ENCODE data around the gene ST8SIA6.
"Not testable (repeated sequence)": the region's sequence is repeated elsewhere in the genome, so short reads cannot be mapped to it uniquely, and the experiment has no call there.

ST8SIA6 gene, protein sequence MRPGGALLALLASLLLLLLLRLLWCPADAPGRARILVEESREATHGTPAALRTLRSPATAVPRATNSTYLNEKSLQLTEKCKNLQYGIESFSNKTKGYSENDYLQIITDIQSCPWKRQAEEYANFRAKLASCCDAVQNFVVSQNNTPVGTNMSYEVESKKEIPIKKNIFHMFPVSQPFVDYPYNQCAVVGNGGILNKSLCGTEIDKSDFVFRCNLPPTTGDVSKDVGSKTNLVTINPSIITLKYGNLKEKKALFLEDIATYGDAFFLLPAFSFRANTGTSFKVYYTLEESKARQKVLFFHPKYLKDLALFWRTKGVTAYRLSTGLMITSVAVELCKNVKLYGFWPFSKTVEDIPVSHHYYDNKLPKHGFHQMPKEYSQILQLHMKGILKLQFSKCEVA

GRCh38 chr10:17454161-17455014 lies at the start of gene ST8SIA6:
Gene ST8SIA6 (minus strand): TSS chr10:17454595. CDS start chr10:17454255, 340 bp downstream.
- DNase-seq, result no peak

GRCh38 chr10:17503795-17504194 lies 49.4 kb upstream of the ST8SIA6 start:
- no peak for DNase-seq

DNA sequence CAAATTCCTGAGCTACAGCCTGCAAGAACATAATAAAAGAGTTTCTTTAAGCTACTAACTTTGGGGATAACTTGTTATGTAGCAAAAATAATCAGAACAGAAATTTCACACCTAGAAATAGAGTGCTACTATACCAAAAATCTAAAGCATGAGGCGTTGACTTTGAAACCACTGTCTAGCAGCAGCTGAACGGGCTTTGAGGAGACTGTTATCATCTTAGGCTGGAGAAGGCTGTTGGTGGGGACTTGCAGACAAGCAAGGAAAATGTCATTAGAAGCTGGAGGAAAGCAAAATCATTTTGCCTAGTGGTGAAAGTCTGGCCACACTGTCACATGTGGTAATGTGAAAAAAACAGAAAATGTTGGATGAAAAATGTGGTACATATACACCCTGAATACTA lies 48.4 kb upstream of the ST8SIA6 start:
- no peak for DNase-seq

DNA sequence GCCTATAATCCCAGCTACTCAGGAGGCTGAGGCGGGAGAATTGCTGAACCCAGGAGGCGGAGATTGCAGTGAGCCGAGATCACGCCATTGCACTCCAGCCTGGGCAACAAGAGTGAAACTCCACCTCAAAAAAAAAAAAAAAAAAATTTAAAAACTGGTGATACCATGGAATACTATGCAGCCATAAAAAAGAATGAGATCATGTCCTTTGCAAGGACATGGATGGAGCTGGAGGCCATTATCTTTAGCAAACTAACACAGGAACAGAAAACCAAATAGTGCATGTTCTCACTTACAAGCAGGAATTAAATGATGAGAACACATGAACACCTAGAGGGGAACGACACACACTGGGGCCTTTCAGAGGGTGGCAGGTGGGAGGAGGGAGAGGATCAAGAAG lies 44.6 kb upstream of the ST8SIA6 start:
- not testable (repeated sequence) for DNase-seq

DNA sequence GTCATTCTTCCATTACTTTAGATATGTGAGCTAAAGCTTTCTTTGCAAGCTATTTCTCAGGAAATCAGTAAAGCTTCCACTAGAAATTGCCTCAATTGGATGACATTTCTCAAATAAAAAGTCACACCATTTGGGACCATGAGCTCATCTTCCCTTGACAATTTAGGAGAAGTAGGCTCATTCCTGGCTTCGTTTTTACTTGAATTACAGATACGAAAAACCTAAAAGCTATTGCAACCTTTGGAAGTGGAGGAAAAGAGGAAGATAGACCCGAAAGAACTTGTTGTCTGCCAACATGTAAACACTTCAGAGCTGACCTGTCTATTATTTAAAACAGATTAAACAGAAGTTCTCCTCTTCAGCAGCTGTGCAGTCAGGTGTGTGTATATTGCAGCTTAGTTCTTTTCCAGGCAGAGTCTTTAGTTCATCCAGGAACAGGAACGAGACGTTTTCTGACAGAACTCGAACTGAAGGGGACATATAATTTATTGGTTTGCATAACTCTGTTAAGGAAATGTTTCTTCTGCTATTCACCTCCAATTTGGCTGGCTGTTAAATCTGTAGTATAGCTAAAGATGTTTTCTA lies 43.1 kb upstream of the ST8SIA6 start:
- no peak for DNase-seq

DNA sequence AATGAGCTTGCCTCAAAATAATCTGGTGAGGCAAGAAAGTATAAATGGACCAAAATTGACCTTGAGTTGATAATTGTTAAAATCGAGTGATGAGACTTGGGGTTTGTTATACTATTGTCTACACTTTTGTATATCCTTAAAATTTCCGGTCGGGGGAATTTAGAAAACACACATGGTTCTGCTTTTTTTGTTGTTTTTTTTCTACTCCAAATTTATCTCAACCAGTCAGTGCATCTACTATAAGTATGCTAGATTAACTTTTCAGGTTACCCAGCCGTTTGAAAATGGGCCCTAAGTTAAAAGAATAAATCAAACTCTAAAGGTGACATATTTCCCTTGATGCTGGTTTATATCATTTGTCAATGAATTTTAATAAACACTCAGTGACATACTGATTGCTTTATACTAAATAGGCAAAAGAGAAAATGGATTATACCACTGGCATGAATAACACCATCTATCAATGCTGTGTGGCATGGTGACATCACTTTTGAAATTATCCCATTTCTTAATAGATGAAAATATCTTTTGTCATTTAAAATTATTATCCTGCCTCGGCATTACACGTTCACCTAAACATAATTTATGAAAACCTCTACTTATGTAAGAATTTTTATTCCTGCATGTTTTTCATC lies 40.3 kb upstream of the ST8SIA6 start:
- DNase-seq, result no peak

DNA sequence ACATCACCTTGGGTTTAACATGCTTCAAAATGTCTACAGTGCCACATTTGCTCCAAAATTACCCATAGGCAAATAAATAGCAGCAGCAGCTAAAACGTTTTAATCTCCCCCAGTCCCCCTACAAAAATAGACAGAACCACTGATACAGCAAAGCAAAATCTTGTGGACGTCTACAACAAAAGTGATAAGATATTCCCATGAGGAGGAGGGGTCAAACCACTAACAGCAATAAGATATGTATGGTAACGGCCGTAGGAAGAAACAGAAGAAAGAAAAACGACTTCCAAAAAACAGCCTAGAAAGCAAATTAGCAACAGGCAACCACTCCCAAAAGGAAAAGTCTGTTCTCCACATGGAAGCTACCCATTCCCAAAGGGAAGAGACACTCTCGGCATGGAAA lies 34.5 kb upstream of the ST8SIA6 start:
- DNase-seq, result no peak

- no peak for DNase-seq
These were observed 28.7 kb upstream of the ST8SIA6 start for GRCh38 chr10:17483079-17483478.

DNA sequence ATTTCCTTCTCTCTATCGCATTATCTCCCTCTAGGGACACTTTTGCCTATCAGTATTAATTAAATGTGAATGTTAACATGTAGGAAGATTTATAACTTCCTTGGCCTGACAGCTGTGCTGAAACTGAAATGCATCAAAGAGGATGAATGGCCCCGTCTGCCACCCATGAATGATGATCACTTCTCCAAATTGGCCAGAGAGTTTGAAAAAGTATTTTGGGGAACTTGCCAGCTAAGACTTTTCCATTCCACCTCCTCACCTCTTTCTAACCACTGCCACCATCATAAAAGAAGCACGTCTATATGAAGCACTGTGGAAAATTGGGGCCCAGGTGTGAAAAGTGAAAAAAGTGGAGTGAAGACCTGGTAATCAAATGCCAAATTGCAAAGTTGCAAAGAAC lies 25.4 kb upstream of the ST8SIA6 start:
- DNase-seq, result no peak

GRCh38 chr10:17479015-17479615 lies 24.7 kb upstream of the ST8SIA6 start:
- no peak for DNase-seq

DNA sequence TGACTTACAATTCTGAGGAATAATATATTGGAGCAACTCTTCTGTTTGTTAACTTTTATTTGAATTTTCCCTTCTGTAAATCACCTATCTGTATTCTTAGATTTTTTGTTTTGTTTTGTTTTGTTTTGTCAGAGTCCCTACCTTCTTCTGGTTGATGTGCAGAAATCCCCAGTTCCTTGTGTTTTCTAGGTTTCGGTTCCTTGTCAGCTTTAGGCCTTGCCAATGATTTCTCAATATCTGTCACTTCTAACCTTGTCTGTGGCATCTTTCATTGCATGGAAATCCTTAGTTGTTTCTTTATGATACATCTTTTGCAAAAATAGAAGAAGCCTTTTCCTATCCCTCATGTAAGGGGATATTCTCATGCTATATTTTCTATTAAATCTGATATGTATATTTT lies 21.7 kb upstream of the ST8SIA6 start:
- DNase-seq, result no peak

GRCh38 chr10:17475661-17476060 lies 21.3 kb upstream of the ST8SIA6 start:
- DNase-seq, result no peak

DNA sequence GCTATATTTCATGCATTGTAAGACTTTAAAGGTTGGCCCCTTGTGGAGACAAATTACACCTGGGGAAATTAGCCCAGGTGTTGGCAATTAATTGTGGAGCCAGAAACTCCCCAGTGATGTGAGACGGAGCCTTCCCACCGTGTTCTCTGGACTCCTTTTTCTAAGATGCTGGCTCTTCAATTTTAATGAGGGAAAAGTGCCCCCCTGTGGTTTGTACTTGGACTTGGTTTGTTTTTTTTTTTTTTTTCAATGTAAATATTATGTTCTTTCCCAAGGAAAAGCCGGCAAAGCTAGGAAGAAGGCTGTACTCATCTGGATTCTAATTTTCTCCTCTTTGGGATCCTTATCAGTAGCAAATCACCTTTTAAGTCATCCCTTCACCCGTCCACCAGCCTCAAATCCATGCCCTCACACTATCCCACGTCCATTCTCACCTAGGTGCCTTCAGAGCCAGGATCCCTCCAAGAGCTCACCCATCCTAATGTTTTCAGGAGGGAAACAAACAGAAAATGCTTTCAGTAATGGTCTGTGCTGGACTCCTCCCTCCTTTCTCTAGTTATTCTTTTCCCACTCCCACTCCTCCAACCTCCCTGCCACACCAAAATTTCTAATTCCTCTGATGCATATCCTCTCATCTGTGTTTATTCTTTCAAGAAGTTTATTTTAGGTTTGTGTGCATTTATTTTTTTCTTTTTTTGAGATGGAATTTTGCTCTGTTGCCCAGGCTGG lies 20.4 kb upstream of the ST8SIA6 start:
- no peak for DNase-seq

DNA sequence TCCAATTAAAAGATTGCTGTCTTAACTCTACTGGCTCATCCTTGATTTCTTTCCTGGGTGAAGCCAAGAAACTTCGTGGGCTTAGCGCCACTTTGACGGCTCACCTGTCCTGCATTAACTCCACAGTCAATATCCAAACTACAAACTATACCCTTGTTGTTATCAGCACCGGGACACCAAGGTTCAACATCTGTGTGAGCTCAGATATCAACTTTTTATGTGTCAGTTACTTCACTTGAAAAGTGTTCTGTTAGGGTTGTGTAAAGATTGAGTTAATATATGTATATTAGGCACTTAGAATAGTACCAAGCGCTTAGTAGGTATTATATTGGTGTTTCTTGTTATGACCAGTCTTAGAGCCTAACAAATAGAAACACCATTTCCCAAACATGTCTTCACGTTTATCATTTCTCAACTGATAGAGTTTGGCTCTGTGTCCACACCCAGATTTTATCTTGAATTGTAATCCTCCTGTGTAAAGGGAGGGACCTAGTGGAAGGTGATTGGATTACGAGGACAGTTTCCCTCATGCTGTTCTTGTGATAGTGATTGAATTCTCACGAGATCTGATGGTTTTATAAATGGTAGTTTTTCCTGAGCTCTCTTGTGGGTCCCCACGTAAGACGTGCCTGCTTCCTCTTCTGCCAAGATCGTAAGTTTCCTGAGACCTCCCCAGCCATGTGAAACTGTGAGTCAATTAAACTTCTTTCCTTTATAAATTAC lies 19.0 kb upstream of the ST8SIA6 start:
- DNase-seq, result no peak

DNA sequence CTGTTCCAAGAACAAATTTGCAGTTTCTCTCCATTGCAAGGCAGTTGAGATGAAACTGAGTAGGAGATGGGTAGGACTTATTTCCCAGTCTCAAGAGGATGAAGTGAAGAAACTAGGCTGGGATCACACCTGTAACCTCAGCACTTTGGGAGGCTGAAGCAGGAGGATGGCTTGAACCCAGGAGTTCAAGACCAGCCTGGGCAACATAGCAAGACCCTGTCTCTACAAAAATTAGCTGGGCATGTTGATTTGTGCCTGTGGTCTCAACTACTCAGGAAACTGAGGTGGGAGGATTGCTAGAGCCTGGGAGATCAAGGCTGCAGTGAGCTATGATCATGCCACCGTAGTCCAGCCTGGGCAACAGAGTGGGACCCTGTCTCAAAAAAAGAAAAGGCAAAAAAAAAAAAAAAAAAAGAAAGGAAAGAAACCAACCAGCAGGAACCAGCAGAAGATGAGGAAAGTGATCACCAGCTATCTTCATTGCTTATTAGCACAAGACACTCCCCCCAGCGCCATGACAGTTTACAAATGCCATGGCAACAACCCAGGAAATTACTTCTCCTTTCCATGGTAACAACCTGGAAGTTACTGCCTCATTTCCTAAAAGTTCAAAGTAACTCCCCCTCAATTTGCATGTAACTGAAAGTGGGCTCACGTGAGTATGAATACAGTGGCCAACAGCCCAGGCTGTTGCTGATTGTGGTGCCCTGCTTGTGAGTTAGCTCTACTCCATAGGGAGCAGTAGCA lies 18.3 kb upstream of the ST8SIA6 start:
- no peak for DNase-seq

DNA sequence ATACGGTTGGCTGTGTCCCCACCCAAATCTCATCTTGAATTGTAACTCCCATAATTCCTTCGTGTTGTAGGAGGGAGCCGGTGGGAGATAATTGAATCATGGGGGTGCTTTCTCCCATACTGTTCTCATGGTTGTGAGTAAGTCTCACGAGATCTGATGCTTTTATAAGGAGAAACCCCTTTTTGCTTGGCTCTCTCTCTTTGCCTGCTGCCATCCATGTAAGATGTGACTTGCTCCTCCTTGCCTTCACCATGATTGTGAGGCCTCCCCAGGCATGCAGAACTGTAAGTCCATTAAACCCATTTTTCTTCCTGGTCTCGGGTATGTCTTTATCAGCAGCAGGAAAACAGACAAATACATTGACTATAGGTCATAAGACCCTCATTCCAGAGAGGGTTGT lies 15.9 kb upstream of the ST8SIA6 start:
- DNase-seq, result no peak

DNA sequence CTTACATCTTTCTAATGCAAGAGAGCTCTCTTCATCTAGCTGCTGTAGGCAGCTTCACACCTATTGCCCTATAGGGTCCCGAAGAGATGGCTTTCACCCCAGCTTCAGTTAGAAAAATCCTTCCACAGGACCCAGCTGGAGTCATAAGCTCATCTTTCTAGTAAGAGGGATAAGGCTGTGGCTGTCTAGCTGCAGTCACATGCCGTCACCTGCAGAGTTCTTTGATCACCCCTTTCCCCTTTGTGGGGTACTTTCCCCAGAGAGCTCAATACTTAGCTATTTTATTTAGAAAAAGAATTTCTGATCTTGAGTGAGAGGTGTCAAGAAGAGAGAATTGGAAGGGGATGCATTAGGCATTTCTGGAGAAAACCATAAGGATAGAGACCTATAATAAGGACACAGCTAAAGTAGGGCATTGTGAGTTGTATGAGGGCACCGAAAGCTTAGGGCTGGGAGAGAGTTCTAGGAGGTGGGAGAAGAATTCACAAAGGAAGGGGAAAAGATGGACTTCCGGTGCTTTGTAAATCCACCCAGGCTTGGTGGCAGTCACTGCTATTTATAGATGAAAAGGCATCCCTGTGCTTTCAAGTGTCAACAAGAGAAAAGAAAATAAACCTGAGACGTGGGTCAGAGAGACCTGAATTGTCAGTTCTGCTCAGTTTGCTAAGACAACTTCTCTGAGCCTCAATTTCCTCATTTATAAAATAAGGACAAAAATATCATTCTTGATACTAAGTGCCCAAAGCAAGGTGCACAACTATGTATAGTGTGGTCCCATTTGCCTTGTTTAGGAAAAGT lies 11.1 kb upstream of the ST8SIA6 start:
- no peak for DNase-seq

- no peak for DNase-seq
These were observed 10.2 kb upstream of the ST8SIA6 start for GRCh38 chr10:17464545-17464944.

DNA sequence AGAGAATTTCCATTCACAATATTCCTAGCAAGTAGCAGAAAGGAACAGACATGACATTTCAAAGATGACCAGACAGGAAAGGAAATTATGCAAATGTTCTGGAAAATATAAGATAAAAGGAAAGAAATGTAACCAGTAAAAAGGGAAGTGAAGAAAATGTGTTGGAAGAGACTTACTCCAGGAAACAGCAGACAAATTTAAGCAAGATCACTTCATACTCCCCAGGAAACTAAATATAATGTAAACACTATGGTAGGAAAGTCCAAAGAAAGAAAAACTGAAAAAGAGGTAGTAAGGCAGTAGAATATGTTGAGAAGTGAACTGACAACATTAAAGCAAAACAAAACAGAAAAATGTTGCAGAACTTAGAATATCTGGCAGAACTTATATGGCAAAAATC lies 6.4 kb upstream of the ST8SIA6 start:
- DNase-seq, result no peak

- DNase-seq, result no peak
These were observed 2.7 kb upstream of the ST8SIA6 start for GRCh38 chr10:17457083-17457482.

Measured in NCI-H446 treated with DMSO at 0.1 percent for 48 hours (cell line).